Effector memory CD4-positive, alpha-beta T cell (primary cell): ENCODE results near the gene PRDM5.

Experiments used
- DNase-seq, 3 donors: peaks; one replicate each; pipeline ENCODE4 v3.0.0-alpha.2; 2020
- H3K27ac ChIP-seq: 2 replicates; pipeline ENCODE4 v1.7.0; 2013; ENCODE audit warnings: mild to moderate bottlenecking, low read length, moderate library complexity; ENCODE audit not compliant: insufficient read depth, poor library complexity, severe bottlenecking
- H3K27me3 ChIP-seq: replicated peaks from 2 replicates; pipeline ENCODE4 v1.7.0; 2013; ENCODE audit warnings: mild to moderate bottlenecking, low read length; ENCODE audit not compliant: insufficient read depth, control insufficient read depth, poor library complexity, severe bottlenecking
- H3K36me3 ChIP-seq: 2 replicates; pipeline ENCODE4 v1.7.0; 2013; ENCODE audit warnings: mild to moderate bottlenecking, low read length, moderate library complexity; ENCODE audit not compliant: control insufficient read depth, insufficient read depth
- H3K4me1 ChIP-seq: 2 replicates; pipeline ENCODE4 v1.7.0; 2013; ENCODE audit warnings: low read length, mild to moderate bottlenecking; ENCODE audit not compliant: control insufficient read depth, insufficient read depth, poor library complexity, severe bottlenecking
- H3K4me3 ChIP-seq: 2 replicates; pipeline ENCODE4 v1.7.0; 2013; ENCODE audit warnings: low read length, low read depth, mild to moderate bottlenecking; ENCODE audit not compliant: insufficient read depth, poor library complexity, severe bottlenecking
- H3K9me3 ChIP-seq: 2 replicates; pipeline ENCODE4 v1.7.0; 2013; ENCODE audit warnings: mild to moderate bottlenecking, low read length, moderate library complexity; ENCODE audit not compliant: control insufficient read depth

The PRDM5 gene

DNA sequence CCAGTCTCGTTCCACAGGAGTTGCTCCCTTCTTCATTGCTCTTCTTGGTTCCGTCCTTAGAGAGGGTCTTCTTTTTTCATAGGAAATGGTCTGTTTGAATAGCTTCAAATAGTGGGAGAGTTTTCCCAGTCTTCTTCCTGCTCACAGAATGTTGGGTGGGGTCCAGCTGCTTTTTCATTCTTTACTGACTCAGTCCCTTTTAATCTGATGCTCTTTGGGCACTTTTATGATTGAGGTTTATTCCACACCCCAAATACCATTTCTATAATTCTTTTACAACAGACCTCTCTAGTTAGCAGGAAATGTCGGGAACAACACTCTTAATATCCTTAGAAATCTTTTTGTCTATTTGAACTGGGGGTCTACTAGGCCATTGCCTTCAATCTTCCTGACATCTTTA is 239.5 kb downstream of the PRDM5 start:
- Histone ChIP-seq H3K4me3 (no peak overlapping the region), H3K27me3 (no peaks in the 10 kb centered on the region), H3K36me3 (no peaks in the 10 kb centered on the region), H3K9me3 (no peaks in the 10 kb centered on the region), H3K27ac (no peak overlapping the region), H3K4me1 (no peaks in the 10 kb centered on the region)
- DNase-seq = no peak

DNA sequence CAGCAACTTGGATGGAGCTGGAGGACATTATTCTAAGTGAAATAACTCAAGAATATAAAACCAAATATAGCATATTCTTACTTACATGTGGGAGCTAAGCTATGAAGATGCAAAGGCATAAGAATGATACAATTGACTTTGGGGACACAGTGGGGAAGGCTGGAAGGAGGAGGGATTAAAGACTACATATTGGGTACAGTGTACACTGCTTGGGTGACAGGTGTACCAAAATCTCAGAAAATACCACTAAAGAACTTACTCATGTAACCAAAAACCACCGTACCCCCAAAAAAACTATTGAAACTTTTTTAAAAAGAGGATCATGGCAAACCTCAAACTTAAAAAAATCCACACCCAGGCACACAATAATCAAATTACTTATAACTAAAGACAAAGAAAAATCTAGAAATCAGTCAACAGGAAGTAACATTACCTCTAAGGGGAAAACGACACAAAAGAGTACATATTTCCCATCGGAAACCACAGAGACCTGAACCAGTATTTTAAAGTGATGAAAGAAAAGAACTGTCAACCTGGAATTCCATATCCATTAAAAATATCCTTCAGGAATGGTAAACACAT is 241.8 kb downstream of the PRDM5 start:
- no peaks in the 10 kb centered on the region for H3K9me3 ChIP-seq
- no peaks in the 10 kb centered on the region for H3K27me3 ChIP-seq
- H3K27ac ChIP-seq = no peak overlapping the region
- H3K4me3 ChIP-seq = no peak overlapping the region
- DNase-seq = no peak
- H3K4me1 ChIP-seq = no peaks in the 10 kb centered on the region
- H3K36me3 ChIP-seq = no peaks in the 10 kb centered on the region

- Histone ChIP-seq H3K9me3 (no peaks in the 10 kb centered on the region), H3K36me3 (no peaks in the 10 kb centered on the region), H3K4me1 (no peaks in the 10 kb centered on the region), H3K4me3 (no peak overlapping the region), H3K27me3 (no peaks in the 10 kb centered on the region), H3K27ac (no peak overlapping the region)
- DNase-seq = no peak
Measured at GRCh38 chr4:120673696-120674095, 248.8 kb downstream of the PRDM5 start.

DNA sequence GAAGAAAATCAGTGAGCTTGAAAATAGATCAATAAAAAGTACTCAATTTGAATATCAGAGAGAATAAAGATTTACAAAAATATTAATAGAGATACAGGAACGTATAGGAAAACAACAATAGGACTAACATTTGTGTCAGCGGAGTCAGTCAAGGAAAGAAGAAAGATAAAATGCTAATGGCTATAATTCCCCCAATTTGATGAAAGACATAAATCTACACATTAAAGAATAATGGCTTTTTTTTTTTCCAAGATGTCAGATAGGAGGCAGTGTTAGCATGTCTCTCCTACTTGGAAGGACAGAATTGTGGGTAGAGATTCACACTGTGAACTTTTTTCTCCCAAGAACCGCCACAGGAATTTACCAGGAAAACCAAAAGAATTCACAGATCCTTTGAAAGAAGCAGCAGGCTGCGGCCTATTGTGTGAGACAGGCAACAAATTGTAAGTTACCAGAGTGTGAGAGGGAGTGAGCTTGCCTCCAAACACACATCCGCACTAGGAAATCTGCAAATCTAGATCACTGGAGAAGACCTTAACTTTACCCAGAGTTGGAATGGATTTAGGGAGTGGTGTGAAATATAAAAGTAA is 249.9 kb downstream of the PRDM5 start:
- Histone ChIP-seq H3K27me3 (no peaks in the 10 kb centered on the region), H3K4me1 (no peaks in the 10 kb centered on the region), H3K36me3 (no peaks in the 10 kb centered on the region), H3K27ac (no peak overlapping the region), H3K9me3 (no peaks in the 10 kb centered on the region), H3K4me3 (no peak overlapping the region)
- DNase-seq = no peak

DNA sequence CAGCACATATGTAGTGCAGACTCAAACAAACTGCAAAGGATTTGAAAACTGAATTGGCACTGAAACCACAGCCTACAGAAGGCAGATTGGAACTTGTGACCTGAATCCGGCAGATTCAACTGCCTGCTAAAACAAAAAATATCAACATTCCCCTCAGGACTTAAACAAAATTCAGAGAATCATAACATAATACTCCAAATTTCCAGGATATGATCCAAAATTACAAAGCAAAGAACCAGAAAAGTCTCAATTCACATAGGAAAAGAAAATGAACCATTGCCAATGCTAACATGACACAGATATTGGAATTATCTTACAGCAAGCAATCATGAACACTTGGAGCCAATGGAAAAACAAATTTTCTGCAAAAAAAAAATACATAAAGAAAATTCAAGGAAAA is 250.4 kb downstream of the PRDM5 start:
- no peak overlapping the region for H3K4me3 ChIP-seq
- no peak for DNase-seq

DNA sequence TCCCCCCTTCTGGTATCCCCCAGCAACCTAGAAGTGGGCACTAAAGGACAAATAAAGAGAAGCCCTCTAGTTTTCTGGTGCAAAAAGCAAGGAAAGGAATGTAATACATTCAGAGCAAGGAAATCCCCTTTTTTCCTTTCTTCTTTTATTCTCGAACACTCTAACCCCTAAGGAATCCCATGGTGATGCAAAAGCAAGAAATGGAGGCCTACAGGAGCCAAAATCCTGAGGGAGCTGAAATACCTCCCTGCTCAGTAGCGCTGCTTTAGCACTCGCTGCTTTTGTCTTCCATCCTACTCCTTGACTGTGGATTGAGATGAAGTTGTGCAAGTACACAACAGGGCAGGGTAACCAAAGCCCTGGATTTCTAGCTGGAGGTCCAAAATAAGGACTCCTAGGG is 251.0 kb downstream of the PRDM5 start:
- no peak for DNase-seq
- Histone ChIP-seq H3K27me3 (no peaks in the 10 kb centered on the region), H3K4me3 (no peak overlapping the region), H3K36me3 (no peaks in the 10 kb centered on the region), H3K27ac (no peak overlapping the region), H3K4me1 (no peaks in the 10 kb centered on the region), H3K9me3 (no peaks in the 10 kb centered on the region)

More for the DNA sequence above, 250.4 kb downstream of the PRDM5 start:
- Histone ChIP-seq H3K4me1 (no peaks in the 10 kb centered on the region), H3K36me3 (no peaks in the 10 kb centered on the region), H3K27ac (no peak overlapping the region), H3K9me3 (no peaks in the 10 kb centered on the region), H3K27me3 (no peaks in the 10 kb centered on the region)

GRCh38 chr4:120667102-120667501 is 255.4 kb downstream of the PRDM5 start:
- H3K9me3 ChIP-seq = no peaks in the 10 kb centered on the region
- no peak for DNase-seq
- H3K4me1 ChIP-seq = no peaks in the 10 kb centered on the region
- no peak overlapping the region for H3K4me3 ChIP-seq
- no peaks in the 10 kb centered on the region for H3K27me3 ChIP-seq
- no peaks in the 10 kb centered on the region for H3K36me3 ChIP-seq
- no peak overlapping the region for H3K27ac ChIP-seq

- DNase-seq = no peak
- Histone ChIP-seq H3K4me3 (no peak overlapping the region), H3K9me3 (no peaks in the 10 kb centered on the region), H3K36me3 (no peaks in the 10 kb centered on the region), H3K27me3 (no peaks in the 10 kb centered on the region), H3K4me1 (no peaks in the 10 kb centered on the region), H3K27ac (no peak overlapping the region)
Measured at GRCh38 chr4:120664851-120665250, 257.7 kb downstream of the PRDM5 start.

- H3K36me3 ChIP-seq = no peaks in the 10 kb centered on the region
- no peaks in the 10 kb centered on the region for H3K27me3 ChIP-seq
- H3K9me3 ChIP-seq = no peaks in the 10 kb centered on the region
- H3K4me3 ChIP-seq = no peak overlapping the region
- no peaks in the 10 kb centered on the region for H3K4me1 ChIP-seq
- no peak overlapping the region for H3K27ac ChIP-seq
- no peak for DNase-seq
Measured at GRCh38 chr4:120659616-120660170, 262.8 kb downstream of the PRDM5 start.

DNA sequence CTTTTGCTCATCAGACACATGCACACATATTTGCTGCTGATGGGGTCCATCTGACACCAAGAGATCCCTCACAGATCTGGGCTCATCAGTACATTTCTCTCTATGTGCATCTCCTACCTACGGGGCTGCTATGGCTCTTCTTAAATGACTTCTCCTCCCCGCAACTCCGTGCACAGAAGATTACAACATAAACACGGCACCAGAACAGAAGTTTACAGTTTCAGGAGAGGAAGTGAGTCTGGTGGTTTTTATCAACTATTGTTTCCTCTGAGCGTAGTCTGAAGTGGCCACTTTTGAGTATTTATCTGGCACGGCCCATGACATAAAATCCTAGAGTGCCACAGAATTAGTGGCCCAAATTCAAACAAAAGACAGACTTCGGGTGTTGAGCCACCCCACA is 263.8 kb downstream of the PRDM5 start:
- Histone ChIP-seq H3K36me3 (no peaks in the 10 kb centered on the region), H3K4me1 (no peaks in the 10 kb centered on the region), H3K27me3 (no peaks in the 10 kb centered on the region), H3K4me3 (no peak overlapping the region), H3K27ac (no peak overlapping the region), H3K9me3 (no peaks in the 10 kb centered on the region)
- DNase-seq = no peak
